HG02852 (cell line): Measurements from ENCODE around the gene OR2AT4.
"Not testable (repeated sequence)": the region's sequence is repeated elsewhere in the genome, so short reads cannot be mapped to it uniquely, and the experiment has no call there.

Experiments used
- ATAC-seq: cut with Tn5 transposase; IDR thresholded peaks from one replicate; pipeline ENCODE4 v1.9.1; 2021; ENCODE audit warnings: mild to moderate bottlenecking, moderate library complexity; ENCODE audit not compliant: unreplicated experiment

OR2AT4 gene

GRCh38 chr11:75068993-75069392, 27.7 kb downstream of the OR2AT4 start:
- no peak for ATAC-seq

DNA sequence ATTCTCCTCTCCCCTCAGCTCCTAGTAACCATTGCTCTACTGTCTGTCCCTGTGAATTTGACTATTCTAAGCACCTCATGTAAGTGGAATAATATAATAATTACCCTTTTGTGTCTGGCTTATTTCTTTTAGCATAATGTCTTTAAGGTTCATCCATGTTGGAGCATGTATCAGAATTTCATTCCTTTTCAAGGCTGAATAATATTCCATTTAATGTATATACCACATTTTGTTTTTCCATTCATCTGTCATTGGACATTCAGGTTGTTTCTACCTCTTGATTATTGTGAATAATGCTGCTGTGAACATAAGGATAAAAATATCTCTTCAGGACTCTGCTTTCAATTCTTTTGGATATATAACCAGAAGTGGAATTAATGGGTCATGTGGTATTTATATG, 28.1 kb downstream of the OR2AT4 start:
- ATAC-seq, result no peak

DNA sequence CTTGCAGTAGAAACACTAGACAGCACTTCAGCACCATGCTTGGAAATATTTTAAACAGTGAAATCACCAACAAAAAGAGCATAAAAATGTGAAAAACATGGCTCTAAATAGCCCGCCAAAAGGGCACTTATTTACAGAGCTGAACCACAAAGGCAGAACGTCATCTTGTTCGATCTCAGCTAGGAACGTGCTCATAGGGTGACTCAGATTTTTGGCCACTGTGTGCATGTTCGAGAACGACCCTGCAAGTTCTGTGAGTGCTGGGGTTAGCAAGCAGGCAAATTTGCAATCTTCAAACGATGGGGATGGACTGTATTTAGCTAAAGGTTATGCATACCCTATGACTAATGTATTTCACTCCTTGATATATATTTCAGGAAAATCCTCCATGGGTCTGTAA, 30.6 kb downstream of the OR2AT4 start:
- no peak for ATAC-seq

DNA sequence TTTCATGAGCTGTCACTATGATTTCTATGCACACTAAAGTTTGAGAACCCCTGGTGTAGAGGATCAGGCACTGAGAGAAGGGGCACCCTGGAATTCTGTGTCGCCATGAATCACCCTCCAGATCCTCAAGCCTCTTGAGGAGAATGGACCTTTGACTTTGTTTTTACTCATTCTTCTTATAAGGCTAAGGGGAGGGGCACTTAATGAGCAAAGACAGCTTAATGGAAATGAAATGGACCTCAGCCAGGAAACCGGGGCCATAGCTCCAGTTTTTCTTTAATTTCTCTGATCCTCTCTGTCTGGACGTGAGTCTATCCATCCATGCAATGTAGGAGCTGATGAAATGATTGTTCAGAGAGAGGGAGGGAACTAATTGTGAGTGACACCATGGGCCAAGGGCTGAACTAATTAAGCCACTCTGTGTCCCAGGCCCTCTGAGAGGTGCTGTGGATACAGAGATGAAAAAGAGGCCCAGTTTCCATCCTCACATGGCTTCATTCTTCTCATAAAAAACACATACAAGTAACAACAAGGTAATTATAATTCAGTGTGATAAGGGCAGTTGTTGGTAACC, 32.8 kb downstream of the OR2AT4 start:
- no peak for ATAC-seq

GRCh38 chr11:75059299-75059698, 37.4 kb downstream of the OR2AT4 start:
- no peak for ATAC-seq

DNA sequence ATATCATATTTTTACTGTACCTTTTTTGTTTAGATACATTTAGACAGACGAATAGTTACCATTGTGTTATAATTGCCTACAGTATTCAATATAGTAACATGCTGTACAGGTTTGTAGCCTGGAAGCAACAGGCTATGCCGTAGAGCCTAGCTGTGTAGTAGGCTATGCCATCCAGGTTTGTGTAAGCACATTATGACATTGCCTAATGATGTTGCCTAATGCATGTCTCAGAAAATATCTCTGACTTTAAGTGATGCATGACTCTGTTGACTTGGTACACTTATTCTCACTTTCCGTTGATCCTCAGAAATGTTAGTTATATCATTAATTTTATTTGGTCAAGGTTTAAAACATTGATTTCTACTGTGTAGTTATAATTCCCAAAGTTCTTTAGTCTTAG, 39.9 kb downstream of the OR2AT4 start:
- ATAC-seq, result no peak

- ATAC-seq, result no peak
Observed at GRCh38 chr11:75055511-75055910, 41.2 kb downstream of the OR2AT4 start.

DNA sequence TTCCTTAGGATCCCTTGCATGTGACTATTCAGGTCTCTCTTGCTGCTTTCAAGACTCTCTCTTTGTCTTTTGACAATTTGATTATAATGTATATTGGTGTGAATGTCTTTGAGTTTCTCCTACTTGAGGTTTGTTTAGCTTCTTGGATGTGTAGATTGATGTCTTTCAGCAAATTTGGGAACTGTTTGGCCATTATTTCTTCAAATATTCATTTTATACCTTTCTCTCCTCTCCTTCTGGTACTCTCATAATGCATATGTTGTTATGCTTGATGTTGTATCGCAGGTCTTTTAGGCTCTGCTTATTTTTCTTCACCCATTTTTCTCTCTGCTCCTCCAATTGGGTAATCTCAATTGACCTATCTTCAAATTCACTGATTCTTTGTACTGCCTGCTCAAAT, 44.2 kb downstream of the OR2AT4 start:
- no peak for ATAC-seq

- no peak for ATAC-seq
Observed at GRCh38 chr11:75051043-75051442, 45.6 kb downstream of the OR2AT4 start.

GRCh38 chr11:75050516-75050915, 46.2 kb downstream of the OR2AT4 start:
- no peak for ATAC-seq

- ATAC-seq, result not testable (repeated sequence)
Observed at GRCh38 chr11:75049501-75050266, 47.0 kb downstream of the OR2AT4 start.

- no peak for ATAC-seq
Observed at GRCh38 chr11:75047191-75047590, 49.5 kb downstream of the OR2AT4 start.

GRCh38 chr11:75046668-75047067, 50.0 kb downstream of the OR2AT4 start:
- not testable (repeated sequence) for ATAC-seq

DNA sequence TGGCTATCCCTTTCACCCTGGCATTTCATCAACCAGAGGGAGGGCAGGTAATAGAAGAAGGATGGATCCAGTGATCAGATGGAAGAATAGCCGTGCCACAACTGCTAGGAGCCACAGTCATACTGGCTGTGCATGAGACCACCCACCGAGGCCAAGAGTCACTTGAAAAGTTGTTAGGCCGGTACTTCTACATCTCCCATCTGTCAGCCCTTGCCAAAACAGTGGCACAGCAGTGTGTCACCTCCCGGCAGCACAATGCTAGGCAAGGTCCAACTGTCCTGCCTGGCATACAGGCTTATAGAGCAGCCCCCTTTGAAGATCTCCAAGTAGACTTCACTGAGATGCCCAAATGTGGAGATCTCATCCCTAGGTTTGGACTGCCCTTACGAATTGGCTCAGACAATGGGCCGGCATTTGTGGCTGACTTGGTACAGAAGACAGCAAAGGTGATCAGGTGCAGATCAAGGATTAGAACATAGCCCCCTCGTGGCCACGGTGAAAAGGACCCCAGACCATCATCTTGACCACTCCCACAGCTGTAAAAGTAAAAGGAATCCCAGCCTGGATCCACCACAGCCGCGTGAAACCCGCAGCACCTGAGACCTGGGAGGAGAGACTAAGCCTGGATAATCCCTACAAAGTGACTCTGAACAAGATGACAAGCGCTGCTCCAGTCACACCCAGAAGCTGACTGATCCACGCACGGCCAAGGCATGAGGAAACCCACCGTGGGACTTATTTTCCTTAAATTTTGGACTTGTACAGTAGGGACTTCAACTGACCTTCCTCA, 52.1 kb downstream of the OR2AT4 start:
- not testable (repeated sequence) for ATAC-seq

DNA sequence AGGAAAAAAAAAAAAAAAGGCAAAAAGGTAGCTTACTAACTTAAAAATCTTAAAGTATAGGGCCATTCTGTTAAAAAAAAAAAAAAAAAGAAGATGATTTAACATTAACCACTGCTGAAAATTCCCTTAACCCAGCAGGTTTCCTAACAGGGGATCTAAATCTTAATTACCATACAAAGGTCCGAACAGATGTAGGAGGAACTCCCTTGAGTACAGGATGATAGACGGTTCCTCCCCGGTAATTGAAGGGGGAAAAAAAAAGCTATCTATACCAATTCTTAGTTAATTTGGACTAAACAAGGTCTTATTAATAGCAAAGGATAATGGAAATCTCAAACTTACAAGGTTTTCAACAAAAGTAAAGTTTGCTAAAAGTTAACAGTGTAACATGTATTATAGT, 54.9 kb downstream of the OR2AT4 start:
- not testable (repeated sequence) for ATAC-seq

GRCh38 chr11:75041263-75041662, 55.4 kb downstream of the OR2AT4 start:
- ATAC-seq, result no peak

DNA sequence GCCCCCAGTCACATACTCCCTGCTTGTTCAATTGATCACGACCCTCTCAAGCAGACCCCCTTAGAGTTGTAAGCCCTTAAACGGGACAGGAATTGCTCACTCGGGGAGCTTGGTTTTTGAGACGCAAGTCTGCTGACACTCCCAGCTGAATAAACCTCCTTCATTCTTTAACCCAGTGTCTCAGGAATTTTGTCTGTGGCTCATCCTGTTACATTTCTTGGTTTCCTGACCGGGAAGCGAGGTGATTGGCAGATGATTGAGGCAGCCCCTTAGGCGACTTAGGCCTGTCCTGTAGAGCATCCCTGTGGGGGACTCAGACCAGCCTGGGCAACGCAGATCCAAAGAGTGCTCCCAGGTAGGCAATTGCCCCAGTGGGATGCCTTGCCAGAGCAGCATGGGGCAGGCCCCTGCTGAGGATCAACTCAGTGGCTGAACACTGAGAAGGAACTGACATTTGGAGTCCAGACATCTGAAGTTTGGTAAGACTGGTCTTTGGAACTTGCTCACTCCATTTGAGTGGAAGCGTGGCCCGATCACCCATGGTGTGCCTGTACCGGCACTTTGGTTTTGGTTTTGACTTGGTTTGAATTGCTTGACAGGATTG, 56.4 kb downstream of the OR2AT4 start:
- ATAC-seq, result no peak

- no peak for ATAC-seq
Observed at GRCh38 chr11:75035911-75036565, 60.6 kb downstream of the OR2AT4 start.

DNA sequence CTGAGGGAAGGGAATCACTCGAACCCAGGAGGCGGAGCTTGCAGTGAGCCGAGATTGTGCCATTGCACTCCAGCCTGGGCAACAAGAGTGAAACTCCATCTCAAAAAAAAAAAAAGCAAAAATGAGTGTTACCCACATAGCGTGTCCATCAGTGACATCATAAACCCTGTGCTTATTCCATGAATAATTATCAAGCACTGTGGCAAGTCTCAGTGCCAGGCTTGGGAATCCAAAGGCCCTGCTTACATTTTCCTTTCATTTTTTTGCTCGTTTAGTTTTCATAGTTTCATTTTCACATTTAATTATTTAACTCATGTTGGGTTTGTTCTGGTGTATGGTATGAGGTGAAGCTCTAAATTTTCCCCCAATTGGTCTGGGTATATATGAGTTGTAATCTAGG, 61.4 kb downstream of the OR2AT4 start:
- no peak for ATAC-seq

- no peak for ATAC-seq
Observed at GRCh38 chr11:75033916-75034315, 62.8 kb downstream of the OR2AT4 start.

DNA sequence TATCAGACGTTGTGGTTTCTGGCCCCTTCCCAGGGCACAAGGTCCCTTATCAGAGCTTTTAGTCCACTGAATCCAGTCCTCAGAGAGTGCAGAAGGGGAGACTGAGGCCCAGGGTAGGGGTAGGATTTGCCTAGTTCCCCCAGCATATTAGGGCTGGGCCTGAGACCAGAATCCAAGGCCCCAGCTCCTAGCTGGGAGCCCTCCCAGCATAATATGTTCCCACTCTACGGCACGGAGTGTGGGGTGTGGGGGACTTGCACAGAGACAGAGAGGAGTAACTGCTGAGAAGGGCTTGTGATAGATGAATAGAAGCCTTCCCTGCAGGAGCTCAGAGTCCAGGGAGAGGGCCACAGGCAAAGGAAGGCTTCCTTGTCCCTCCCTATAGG, 64.1 kb downstream of the OR2AT4 start:
- ATAC-seq, result no peak
